Suprapubic skin (tissue), 4 donors: ENCODE measurements around the gene ZNF497. TPM values are rescaled to one million over a fixed set of nuclear protein-coding genes. Genes with fewer than 3 reads are reported as not detected.

Experiments used
- DNase-seq, 2 donors: peaks; one replicate each; pipeline ENCODE4 v3.0.0-alpha.2; 2019; ENCODE audit warnings: low spot score in 2 of 2
- H3K27ac ChIP-seq: fragments of 200-600 bp; sonication (generic); one replicate; pipeline ENCODE4 v1.5.1; 2019
- H3K27me3 ChIP-seq: fragments of 200-600 bp; sonication (generic); one replicate; pipeline ENCODE4 v1.5.1; 2019
- H3K36me3 ChIP-seq: fragments of 200-600 bp; sonication (generic); one replicate; pipeline ENCODE4 v1.5.1; 2019
- H3K4me1 ChIP-seq: fragments of 200-600 bp; sonication (generic); one replicate; pipeline ENCODE4 v1.5.1; 2019
- H3K4me3 ChIP-seq: fragments of 200-600 bp; sonication (generic); one replicate; pipeline ENCODE4 v1.5.1; 2019; ENCODE audit warnings: mild to moderate bottlenecking
- H3K9me3 ChIP-seq: fragments of 200-600 bp; sonication (generic); one replicate; pipeline ENCODE4 v1.5.1; 2019
- CTCF ChIP-seq, 2 donors: fragments of 200-600 bp in 1 of 2; fragments of 450-650 bp in 1 of 2; sonication (generic) in 1 of 2; IDR thresholded peaks; one replicate each; pipeline ENCODE4 v1.5.1; 2016 to 2019; ENCODE audit warnings: antibody characterized with exemption in 2 of 2, mild to moderate bottlenecking in 1 of 2, moderate library complexity in 1 of 2
- EP300 ChIP-seq: sonication (generic); formaldehyde crosslinking; IDR thresholded peaks from one replicate; pipeline ENCODE4 v1.6.1; 2017; ENCODE audit warnings: antibody characterized with exemption
- POLR2A ChIP-seq, 2 donors: fragments of 450-650 bp; IDR thresholded peaks; one replicate each; pipeline ENCODE4 v1.6.1; 2017; ENCODE audit warnings: antibody characterized with exemption in 2 of 2, mild to moderate bottlenecking in 2 of 2, moderate library complexity in 2 of 2
- POLR2AphosphoS5 ChIP-seq, 3 donors: sonication (generic); formaldehyde crosslinking; IDR thresholded peaks; one replicate each; pipeline ENCODE4 v1.6.1; 2017; ENCODE audit warnings: antibody characterized with exemption in 3 of 3
- WGBS: methylation state at CpG from one replicate; pipeline ENCODE4 v1.1.5; 2018; 5-methylcytosine and 5-hydroxymethylcytosine counted together
- total RNA-seq, 4 donors: library from RNA; depleted of rRNA; stranded (reverse); fragments of >200 nt; gene quantifications; one replicate each; pipeline ENCODE4 v1.1.0, GENCODE V29; 2016

ZNF497 gene
- total RNA-seq, 4 donors from 2014 or later: 2.4 to 4.8 (median 3.4) TPM

GRCh38 chr19:58338336-58338735, 24.2 kb downstream of the ZNF497 start:
- no peak overlapping the region for H3K27ac ChIP-seq
- WGBS: 97% methylated on average over 11 of the region's 11 CpGs
- H3K36me3 ChIP-seq: peaks cover 44% of the 10 kb centered on the region
- no peak for DNase-seq
- no peaks in the 10 kb centered on the region for H3K27me3 ChIP-seq
- no peak overlapping the region for H3K4me3 ChIP-seq
- H3K9me3 ChIP-seq: no peaks in the 10 kb centered on the region
- no peaks in the 10 kb centered on the region for H3K4me1 ChIP-seq
- TF ChIP-seq CTCF (IDR thresholded peaks at IDR 0.05) (no peak), EP300 (no peak)

- H3K36me3 ChIP-seq: peaks cover 44% of the 10 kb centered on the region
- H3K27ac ChIP-seq: no peak overlapping the region
- no peak overlapping the region for H3K4me3 ChIP-seq
- H3K9me3 ChIP-seq: no peaks in the 10 kb centered on the region
- TF ChIP-seq EP300 (no peak), CTCF (IDR thresholded peaks at IDR 0.05) (no peak)
- no peaks in the 10 kb centered on the region for H3K4me1 ChIP-seq
- no peak for DNase-seq
- H3K27me3 ChIP-seq: no peaks in the 10 kb centered on the region
- 88% methylated on average over 3 of the region's 4 CpGs for WGBS
Measured at GRCh38 chr19:58336820-58337219, 25.7 kb downstream of the ZNF497 start.

GRCh38 chr19:58336216-58336615, 26.3 kb downstream of the ZNF497 start:
- H3K27ac ChIP-seq: no peak overlapping the region
- H3K36me3 ChIP-seq: peaks cover 44% of the 10 kb centered on the region
- H3K27me3 ChIP-seq: no peaks in the 10 kb centered on the region
- DNase-seq: no peak
- H3K4me1 ChIP-seq: no peaks in the 10 kb centered on the region
- no peak overlapping the region for H3K4me3 ChIP-seq
- TF ChIP-seq EP300 (no peak), POLR2AphosphoS5 (IDR thresholded peaks at IDR 0.05) (no peak), POLR2A (IDR thresholded peaks at IDR 0.05) (no peak), CTCF (IDR thresholded peaks at IDR 0.05) (no peak)
- H3K9me3 ChIP-seq: no peaks in the 10 kb centered on the region
- 92% methylated on average over 1 of the region's 1 CpG for WGBS

- Histone ChIP-seq H3K27ac (no peak overlapping the region), H3K36me3 (peaks cover 40% of the 10 kb centered on the region), H3K9me3 (no peaks in the 10 kb centered on the region), H3K27me3 (no peaks in the 10 kb centered on the region), H3K4me3 (no peak overlapping the region), H3K4me1 (no peaks in the 10 kb centered on the region)
- 73% methylated on average over 3 of the region's 3 CpGs for WGBS
- DNase-seq: no peak
- TF ChIP-seq CTCF (IDR thresholded peaks at IDR 0.05) (no peak), POLR2A (IDR thresholded peaks at IDR 0.05) (no peak)
Measured at GRCh38 chr19:58335630-58336029, 26.9 kb downstream of the ZNF497 start.

- Histone ChIP-seq H3K36me3 (peaks cover 40% of the 10 kb centered on the region), H3K4me1 (no peaks in the 10 kb centered on the region), H3K27ac (no peak overlapping the region), H3K9me3 (no peaks in the 10 kb centered on the region), H3K4me3 (no peak overlapping the region), H3K27me3 (no peaks in the 10 kb centered on the region)
- no peak for DNase-seq
- WGBS: 100% methylated on average over 3 of the region's 19 CpGs
- TF ChIP-seq POLR2A (IDR thresholded peaks at IDR 0.05): no peak
- TF ChIP-seq POLR2AphosphoS5 (IDR thresholded peaks at IDR 0.05): no peak
- TF ChIP-seq CTCF (IDR thresholded peaks at IDR 0.05): no peak
- TF ChIP-seq EP300: no peak
Measured at GRCh38 chr19:58334691-58335249, 27.8 kb downstream of the ZNF497 start.
